Lung (tissue), 12 donors: ENCODE data around the gene TMPRSS3. TPM values are rescaled to one million over a fixed set of nuclear protein-coding genes. Genes with fewer than 3 reads are reported as not detected.

Experiments used
- ATAC-seq: fragments of 200-7000 bp; cut with Tn5 transposase; one replicate; pipeline ENCODE4 v1.9.1; 2020; ENCODE audit warnings: moderate number of reproducible peaks; ENCODE audit not compliant: insufficient read depth, low FRiP score
- DNase-seq, 3 donors: peaks; one replicate each; pipeline ENCODE4 v3.0.0-alpha.2; 2013 to 2017
- H3K27ac ChIP-seq, 2 donors: one replicate each; pipeline ENCODE4 v1.5.1; 2013; ENCODE audit warnings: mild to moderate bottlenecking in 2 of 2, moderate library complexity in 2 of 2, control low read depth in 1 of 2, inconsistent platforms in 1 of 2, low read depth in 1 of 2, low read length in 1 of 2
- H3K27me3 ChIP-seq, 3 donors: one replicate each; pipeline ENCODE4 v1.5.1; 2013; ENCODE audit warnings: low read length in 2 of 3; ENCODE audit not compliant: control insufficient read depth in 3 of 3, insufficient read depth in 3 of 3
- H3K36me3 ChIP-seq, 4 donors: one replicate each; pipeline ENCODE4 v1.5.1; 2013; ENCODE audit warnings: low read length in 4 of 4, mild to moderate bottlenecking in 1 of 4, moderate library complexity in 1 of 4; ENCODE audit not compliant: control insufficient read depth in 4 of 4, insufficient read depth in 4 of 4
- H3K4me1 ChIP-seq, 5 donors: one replicate each; pipeline ENCODE4 v1.5.1; 2013; ENCODE audit warnings: low read length in 5 of 5, mild to moderate bottlenecking in 2 of 5, moderate library complexity in 1 of 5; ENCODE audit not compliant: control insufficient read depth in 5 of 5, insufficient read depth in 5 of 5
- H3K4me3 ChIP-seq: one replicate; pipeline ENCODE4 v1.5.1; 2013; ENCODE audit warnings: mild to moderate bottlenecking, control low read depth, moderate library complexity
- H3K9ac ChIP-seq, 2 donors: one replicate each; pipeline ENCODE4 v1.5.1; 2013; ENCODE audit warnings: low read length in 2 of 2, control low read depth in 1 of 2; ENCODE audit not compliant: insufficient read depth in 1 of 2
- H3K9me3 ChIP-seq, 4 donors: one replicate each; pipeline ENCODE4 v1.5.1; 2013; ENCODE audit warnings: low read length in 3 of 4, mild to moderate bottlenecking in 1 of 4, moderate library complexity in 1 of 4; ENCODE audit not compliant: control insufficient read depth in 4 of 4, insufficient read depth in 3 of 4
- WGBS, 2 donors: extraction: QIAGEN DNeasy Blood & Tissue Kit; methylation state at CpG; one replicate each; pipeline ENCODE4 v1.1.7; 2013; 5-methylcytosine and 5-hydroxymethylcytosine counted together
- polyA plus RNA-seq, 2 donors: library from polyadenylated mRNA; stranded (reverse); fragments of 200-250 nt; gene quantifications; one replicate each; pipeline ENCODE4 v1.2.1, GENCODE V29; 2013
- total RNA-seq, 2 donors: library from RNA; depleted of rRNA in 1 of 2; stranded (reverse); fragments of >200 nt in 1 of 2; gene quantifications; one replicate each; pipeline ENCODE4 v1.2.1, GENCODE V29; 2014 to 2021
- TF ChIP-seq, protein P1 (sequence below): IDR thresholded peaks from 2 replicates; pipeline ENCODE4 v1.5.1; 2012; ENCODE audit warnings: mild to moderate bottlenecking; ENCODE audit errors: control extremely low read depth, extremely low read depth
- donor health status: control.
- donor health status: control.
- donor health status: Bipolar disorder and iron deficiency.
- donor health status: healthy.
- donor health status: DM: yes; HTN: yes; CAD: no.

The TMPRSS3 gene
- total and polyA plus RNA-seq, 4 donors, result 2.1 to 7.9 (median 4.2) TPM

DNA sequence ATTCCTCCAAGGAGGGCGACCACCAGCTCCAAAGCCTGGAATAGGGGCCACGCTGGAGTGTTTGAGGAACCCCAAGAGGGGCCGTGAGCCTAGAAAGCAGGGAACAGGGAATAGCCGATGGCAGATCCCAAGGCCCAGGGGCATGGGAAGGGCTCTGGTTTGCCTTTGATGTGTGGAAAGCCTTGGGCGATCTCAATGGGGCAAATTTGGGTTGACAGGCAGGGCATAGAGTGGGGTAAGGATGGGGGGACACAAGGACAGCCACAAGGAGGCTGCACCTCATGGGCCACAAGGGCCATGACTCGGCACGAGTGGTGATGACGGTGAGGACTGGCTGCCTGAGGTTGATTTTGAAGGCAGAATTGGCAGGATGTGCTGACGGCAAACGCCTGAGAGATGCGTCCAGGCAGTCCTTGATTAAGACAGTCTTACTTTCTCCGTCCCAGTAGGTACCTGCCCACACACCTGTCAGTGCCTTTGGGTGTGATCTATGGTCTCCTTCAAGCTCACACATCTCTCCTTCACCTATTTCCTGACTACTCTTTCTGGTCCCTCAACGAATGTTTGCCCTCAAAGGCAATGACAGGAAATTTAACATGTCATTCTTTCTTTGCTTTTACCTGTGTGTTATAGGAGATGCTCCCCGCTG lies 2.0 kb upstream of the TMPRSS3 start:
- Histone ChIP-seq H3K9me3 (peaks cover 0 to 3% (median 0%) of the 10 kb centered on the region in 4 donors), H3K27ac (no peak overlapping the region), H3K9ac (no peak overlapping the region), H3K27me3 (no peaks in the 10 kb centered on the region), H3K4me3 (no peak overlapping the region), H3K4me1 (peaks cover 0 to 9% (median 0%) of the 10 kb centered on the region in 5 donors), H3K36me3 (no peaks in the 10 kb centered on the region)
- ATAC-seq (no peak), DNase-seq (no peak)
- 91 to 94% methylated on average over 14 of the region's 14 CpGs for WGBS, 2 donors
- TF ChIP-seq, protein P1, sequence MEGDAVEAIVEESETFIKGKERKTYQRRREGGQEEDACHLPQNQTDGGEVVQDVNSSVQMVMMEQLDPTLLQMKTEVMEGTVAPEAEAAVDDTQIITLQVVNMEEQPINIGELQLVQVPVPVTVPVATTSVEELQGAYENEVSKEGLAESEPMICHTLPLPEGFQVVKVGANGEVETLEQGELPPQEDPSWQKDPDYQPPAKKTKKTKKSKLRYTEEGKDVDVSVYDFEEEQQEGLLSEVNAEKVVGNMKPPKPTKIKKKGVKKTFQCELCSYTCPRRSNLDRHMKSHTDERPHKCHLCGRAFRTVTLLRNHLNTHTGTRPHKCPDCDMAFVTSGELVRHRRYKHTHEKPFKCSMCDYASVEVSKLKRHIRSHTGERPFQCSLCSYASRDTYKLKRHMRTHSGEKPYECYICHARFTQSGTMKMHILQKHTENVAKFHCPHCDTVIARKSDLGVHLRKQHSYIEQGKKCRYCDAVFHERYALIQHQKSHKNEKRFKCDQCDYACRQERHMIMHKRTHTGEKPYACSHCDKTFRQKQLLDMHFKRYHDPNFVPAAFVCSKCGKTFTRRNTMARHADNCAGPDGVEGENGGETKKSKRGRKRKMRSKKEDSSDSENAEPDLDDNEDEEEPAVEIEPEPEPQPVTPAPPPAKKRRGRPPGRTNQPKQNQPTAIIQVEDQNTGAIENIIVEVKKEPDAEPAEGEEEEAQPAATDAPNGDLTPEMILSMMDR, result no peak

DNA sequence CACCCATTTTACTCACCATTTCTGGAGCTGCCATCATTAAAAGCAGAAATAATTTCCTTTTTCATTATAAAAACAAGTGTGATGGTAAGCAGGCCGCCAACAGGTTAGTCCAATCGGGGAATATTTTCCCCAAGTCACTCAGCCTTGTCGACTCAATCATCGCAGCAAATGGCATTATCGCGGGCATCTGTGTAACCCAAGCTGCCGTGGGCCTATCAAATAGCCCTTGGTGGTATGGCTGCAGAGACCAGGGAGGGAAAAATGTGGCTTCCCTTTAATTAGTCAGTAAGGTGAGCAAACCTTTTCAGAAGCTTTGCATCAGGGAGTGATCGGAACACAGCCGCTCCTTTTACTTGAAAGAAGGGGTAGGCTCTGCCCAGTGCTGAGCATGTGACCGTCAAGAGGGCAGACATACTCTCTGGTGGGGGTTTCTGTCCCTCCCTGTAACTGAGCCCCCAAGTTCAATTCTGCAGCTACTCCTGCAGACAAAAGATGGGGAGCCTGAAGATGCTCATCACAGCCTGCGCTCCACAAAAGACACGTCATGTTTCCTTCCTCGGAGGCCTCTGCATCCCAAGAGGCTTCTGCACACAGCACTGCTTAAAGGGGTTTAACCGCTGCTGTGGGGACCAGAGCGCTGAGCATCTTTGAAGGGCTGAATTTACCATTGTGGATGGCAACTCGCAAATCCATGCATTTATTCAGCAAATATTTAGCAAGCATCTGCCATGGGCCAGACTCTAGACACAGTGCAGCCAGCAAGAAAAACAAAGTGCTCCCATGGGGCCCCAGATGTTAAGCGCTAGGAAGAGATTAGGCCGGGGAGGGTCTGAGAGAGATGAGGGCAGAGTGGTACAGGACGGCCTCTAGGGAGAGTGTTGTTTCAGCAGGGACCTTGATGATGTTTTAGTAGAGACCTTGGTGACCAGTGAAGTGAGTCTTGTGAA lies 1.2 kb upstream of the TMPRSS3 start:
- Histone ChIP-seq H3K4me3 (no peak overlapping the region), H3K27me3 (no peaks in the 10 kb centered on the region), H3K36me3 (no peaks in the 10 kb centered on the region), H3K9ac (no peak overlapping the region), H3K9me3 (peaks cover 0 to 3% (median 0%) of the 10 kb centered on the region in 4 donors), H3K27ac (no peak overlapping the region), H3K4me1 (peaks cover 0 to 11% (median 0%) of the 10 kb centered on the region in 5 donors)
- 91 to 93% methylated on average over 19 of the region's 19 CpGs for WGBS, 2 donors
- ATAC-seq (no peak), DNase-seq (no peak)
- TF ChIP-seq, protein P1, result no peak

DNA sequence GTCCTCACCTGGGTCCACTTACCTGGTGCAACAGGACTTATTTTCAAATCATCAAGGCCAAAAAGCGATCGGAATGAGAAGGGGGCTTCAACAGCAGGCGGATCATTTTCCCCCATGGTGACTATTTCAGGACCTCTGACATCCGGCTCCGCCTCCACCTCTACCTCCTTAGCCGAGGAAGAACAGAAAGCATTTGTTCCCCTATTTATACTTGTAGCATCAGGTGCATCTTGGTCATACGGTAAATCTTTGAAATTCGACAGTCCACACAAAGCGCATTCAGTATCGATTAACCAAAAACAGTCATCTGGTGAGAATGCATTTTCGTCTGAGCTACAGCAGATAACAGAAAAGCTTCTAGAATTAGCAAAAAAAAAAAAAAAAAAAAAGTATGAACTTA lies 550 bp downstream of the TMPRSS3 start:
- no peak overlapping the region for H3K4me3 ChIP-seq
- H3K4me1 ChIP-seq, result peaks cover 0 to 11% (median 0%) of the 10 kb centered on the region in 5 donors
- no peaks in the 10 kb centered on the region for H3K9me3 ChIP-seq
- 95 to 96% methylated on average over 11 of the region's 11 CpGs for WGBS, 2 donors
- DNase-seq (no peak), ATAC-seq (no peak)
- TF ChIP-seq, protein P1, result no peak
- H3K36me3 ChIP-seq, result no peaks in the 10 kb centered on the region
- H3K27ac ChIP-seq, result peak overlapping the region in 1 of 2 donors; percentile 37
- peaks cover 0 to 2% (median 0%) of the 10 kb centered on the region in 3 donors for H3K27me3 ChIP-seq
- no peak overlapping the region for H3K9ac ChIP-seq
